ENCODE results near the gene TCF7L2.

TCF7L2 gene

GRCh38 chr10:113069595-113069994, 119.5 kb downstream of the TCF7L2 start:
- Histone ChIP-seq H3K9me2 (replicated peaks; ENCODE audit: control insufficient read depth, low read length) (no peaks in the 10 kb centered on the region), H4K20me1 (ENCODE audit: control insufficient read depth, insufficient read depth, low read depth, low read length) (no peaks in the 10 kb centered on the region), H3F3A (ENCODE audit: control insufficient read depth, insufficient read depth) (no peaks in the 10 kb centered on the region), H3K4me1 (ENCODE audit: control insufficient read depth, low read length) (no peaks in the 10 kb centered on the region), H3K36me3 (ENCODE audit: control insufficient read depth, low read length) (no peaks in the 10 kb centered on the region), H3K27me3 (ENCODE audit: control insufficient read depth, low read length) (no peaks in the 10 kb centered on the region), H3K27ac (ENCODE audit: low read depth, low read length) (no peak overlapping the region), H3K4me2 (ENCODE audit: low read length) (no peak overlapping the region), H3K9me3 (ENCODE audit: control insufficient read depth, insufficient read depth, low read length) (no peaks in the 10 kb centered on the region), H3K4me3 (ENCODE audit: low read length) (no peak overlapping the region), H3K79me2 (ENCODE audit: control insufficient read depth, low read length) (no peaks in the 10 kb centered on the region)
- TF ChIP-seq EZH2phosphoT487 (IDR thresholded peaks at IDR 0.05; ENCODE audit: borderline replicate concordance, low read length) (no peak), CTCF (IDR thresholded peaks at IDR 0.05; ENCODE audit: low read depth, low read length, poor library complexity, severe bottlenecking) (no peak)

- no peak for TF ChIP-seq CTCF (IDR thresholded peaks at IDR 0.05; ENCODE audit: low read depth, low read length, poor library complexity, severe bottlenecking)
- Histone ChIP-seq H3K36me3 (ENCODE audit: control insufficient read depth, low read length) (no peaks in the 10 kb centered on the region), H3K9me3 (ENCODE audit: control insufficient read depth, insufficient read depth, low read length) (no peaks in the 10 kb centered on the region), H3K27ac (ENCODE audit: low read depth, low read length) (no peak overlapping the region), H3K4me1 (ENCODE audit: control insufficient read depth, low read length) (no peaks in the 10 kb centered on the region), H3F3A (ENCODE audit: control insufficient read depth, insufficient read depth) (no peaks in the 10 kb centered on the region), H4K20me1 (ENCODE audit: control insufficient read depth, insufficient read depth, low read depth, low read length) (no peaks in the 10 kb centered on the region), H3K9me2 (replicated peaks; ENCODE audit: control insufficient read depth, low read length) (no peaks in the 10 kb centered on the region), H3K4me2 (ENCODE audit: low read length) (no peak overlapping the region), H3K4me3 (ENCODE audit: low read length) (no peak overlapping the region), H3K79me2 (ENCODE audit: control insufficient read depth, low read length) (no peaks in the 10 kb centered on the region), H3K27me3 (ENCODE audit: control insufficient read depth, low read length) (no peaks in the 10 kb centered on the region)
Measured at GRCh38 chr10:113071446-113071845, 121.4 kb downstream of the TCF7L2 start.

- H3K79me2 ChIP-seq (ENCODE audit: control insufficient read depth, low read length): no peaks in the 10 kb centered on the region
- H3K4me3 ChIP-seq (ENCODE audit: low read length): no peak overlapping the region
- H3K36me3 ChIP-seq (ENCODE audit: control insufficient read depth, low read length): no peaks in the 10 kb centered on the region
- TF ChIP-seq CTCF (IDR thresholded peaks at IDR 0.05; ENCODE audit: low read depth, low read length, poor library complexity, severe bottlenecking) (no peak), EZH2phosphoT487 (IDR thresholded peaks at IDR 0.05; ENCODE audit: borderline replicate concordance, low read length) (no peak)
- H3K4me1 ChIP-seq (ENCODE audit: control insufficient read depth, low read length): no peaks in the 10 kb centered on the region
- no peaks in the 10 kb centered on the region for H4K20me1 ChIP-seq (ENCODE audit: control insufficient read depth, insufficient read depth, low read depth, low read length)
- H3K4me2 ChIP-seq (ENCODE audit: low read length): no peak overlapping the region
- H3K9me3 ChIP-seq (ENCODE audit: control insufficient read depth, insufficient read depth, low read length): no peaks in the 10 kb centered on the region
- no peaks in the 10 kb centered on the region for H3F3A ChIP-seq (ENCODE audit: control insufficient read depth, insufficient read depth)
- H3K27ac ChIP-seq (ENCODE audit: low read depth, low read length): no peak overlapping the region
- H3K9me2 ChIP-seq (replicated peaks; ENCODE audit: control insufficient read depth, low read length): no peaks in the 10 kb centered on the region
- no peaks in the 10 kb centered on the region for H3K27me3 ChIP-seq (ENCODE audit: control insufficient read depth, low read length)
Measured at GRCh38 chr10:113073549-113074189, 123.6 kb downstream of the TCF7L2 start.

Data from DOHH2 (cell line).